ENCODE data around the gene ABR. TPM values are rescaled to one million over a fixed set of nuclear protein-coding genes. Genes with fewer than 3 reads are reported as not detected.

The ABR gene
- polyA plus RNA-seq, 1 donor from 2014 or later, result 34.5 TPM

- TF ChIP-seq MXI1 (conservative IDR thresholded peaks at IDR 0.05; ENCODE audit: poor library complexity, severe bottlenecking) (no peak), CTCF (IDR thresholded peaks at IDR 0.05; ENCODE audit: poor library complexity, severe bottlenecking) (no peak)
Measured at GRCh38 chr17:1192911-1193699, 13.3 kb upstream of the ABR start (continued).

- H3K9ac ChIP-seq (ENCODE audit: low read length), result no peak overlapping the region
- no peak overlapping the region for H3K4me2 ChIP-seq (ENCODE audit: low read length)
- H3F3A ChIP-seq (ENCODE audit: insufficient read depth, low read length, poor library complexity, severe bottlenecking), result no peaks in the 10 kb centered on the region
- no peak for TF ChIP-seq EZH2 (IDR thresholded peaks at IDR 0.05; ENCODE audit: borderline replicate concordance, insufficient read depth, low read length, poor library complexity, severe bottlenecking)
- no peak for TF ChIP-seq EP300 (conservative IDR thresholded peaks at IDR 0.05; ENCODE audit: poor library complexity, severe bottlenecking)
- TF ChIP-seq POLR2AphosphoS5 (IDR thresholded peaks at IDR 0.05), result no peak
- TF ChIP-seq MXI1 (conservative IDR thresholded peaks at IDR 0.05; ENCODE audit: poor library complexity, severe bottlenecking), result no peak
- TF ChIP-seq REST (IDR thresholded peaks at IDR 0.05; ENCODE audit: borderline replicate concordance), result no peak
- TF ChIP-seq SMC3 (conservative IDR thresholded peaks at IDR 0.05; ENCODE audit: poor library complexity), result no peak
- TF ChIP-seq TAF1 (IDR thresholded peaks at IDR 0.05; ENCODE audit: low read depth), result no peak
- no peak for TF ChIP-seq RAD21 (conservative IDR thresholded peaks at IDR 0.05)
- no peak for TF ChIP-seq CTCF (IDR thresholded peaks at IDR 0.05; ENCODE audit: poor library complexity, severe bottlenecking)
- no peak overlapping the region for H3K27ac ChIP-seq (ENCODE audit: low read length)
- H2AFZ ChIP-seq (ENCODE audit: low read depth, low read length), result no peak overlapping the region
- H3K9me3 ChIP-seq (ENCODE audit: low read length), result no peaks in the 10 kb centered on the region
- no peaks in the 10 kb centered on the region for H3K27me3 ChIP-seq (ENCODE audit: insufficient read depth, low read depth, low read length)
- no peaks in the 10 kb centered on the region for H3K9me2 ChIP-seq (ENCODE audit: insufficient read depth, low read length)
- H3K4me3 ChIP-seq (ENCODE audit: low read length), result no peak overlapping the region
- H3K36me3 ChIP-seq (ENCODE audit: insufficient read depth, low read length), result no peaks in the 10 kb centered on the region
- no peaks in the 10 kb centered on the region for H4K20me1 ChIP-seq (ENCODE audit: insufficient read depth)
- no peaks in the 10 kb centered on the region for H3K79me2 ChIP-seq (replicated peaks; ENCODE audit: insufficient read depth, low read length)
Measured at GRCh38 chr17:1190751-1191331, 11.1 kb upstream of the ABR start.
